HepG2 (cell line): ENCODE measurements around the gene BAIAP2L2. TPM values are rescaled to one million over a fixed set of nuclear protein-coding genes. Genes with fewer than 3 reads are reported as not detected.

Experiments used
- CBX2 ChIP-seq, 2 experiments: fragments of 200-600 bp in 1 of 2; sonication (generic); formaldehyde crosslinking in 1 of 2; IDR thresholded peaks; 2 replicates each; pipeline versions ENCODE4 v1.7.0 to v1.8.1; 2018 to 2022; ENCODE audit warnings: low read depth in 2 of 2, low read length in 1 of 2, mild to moderate bottlenecking in 1 of 2, missing genetic modification reagents in 1 of 2
- FOXO1 ChIP-seq: sonication (generic); formaldehyde crosslinking; IDR thresholded peaks from 2 replicates; pipeline ENCODE4 v1.4.0; 2020; ENCODE audit warnings: missing genetic modification reagents
- MIER3 ChIP-seq: IDR thresholded peaks from 2 replicates; pipeline ENCODE4 v1.6.1; 2016; ENCODE audit warnings: missing compliant biosample characterization, borderline replicate concordance
- MXD4 ChIP-seq: IDR thresholded peaks from 2 replicates; pipeline ENCODE4 v1.6.1; 2016; ENCODE audit warnings: mild to moderate bottlenecking, missing biosample characterization, missing genetic modification reagents
- NFKBIZ ChIP-seq: IDR thresholded peaks from 2 replicates; pipeline ENCODE4 v1.6.1; 2018; ENCODE audit warnings: missing genetic modification reagents, missing compliant biosample characterization
- PCBP2 ChIP-seq: fragments of 200-400 bp; formaldehyde crosslinking; optimal IDR thresholded peaks from 2 replicates; pipeline ENCODE3; 2018; ENCODE audit warnings: low read length, low read depth; ENCODE audit not compliant: poor library complexity, severe bottlenecking
- RXRA ChIP-seq: sonication (generic); formaldehyde crosslinking; IDR thresholded peaks from 2 replicates; pipeline ENCODE4 v1.5.1; 2020; ENCODE audit warnings: missing genetic modification reagents
- SATB2 ChIP-seq: sonication (generic); formaldehyde crosslinking; IDR thresholded peaks from 2 replicates; pipeline ENCODE4 v1.5.0; 2020; ENCODE audit warnings: missing genetic modification reagents
- ZFP1 ChIP-seq: IDR thresholded peaks from 2 replicates; pipeline ENCODE4 v1.6.1; 2016
- ZNF234 ChIP-seq: sonication (generic); formaldehyde crosslinking; conservative IDR thresholded peaks from 2 replicates; pipeline ENCODE4 v1.5.1; 2020; ENCODE audit warnings: mild to moderate bottlenecking, missing genetic modification reagents
- ZNF256 ChIP-seq: sonication (generic); formaldehyde crosslinking; conservative IDR thresholded peaks from 2 replicates; pipeline ENCODE4 v1.4.0; 2020; ENCODE audit warnings: missing genetic modification reagents
- ZNF580 ChIP-seq: IDR thresholded peaks from 2 replicates; pipeline ENCODE4 v1.6.1; 2016; ENCODE audit warnings: low read depth, borderline replicate concordance
- ZNF605 ChIP-seq: sonication (generic); formaldehyde crosslinking; IDR thresholded peaks from 2 replicates; pipeline ENCODE4 v1.8.0; 2022; ENCODE audit warnings: mild to moderate bottlenecking, missing genetic modification reagents
- ZNF792 ChIP-seq: IDR thresholded peaks from 2 replicates; pipeline ENCODE4 v1.6.1; 2016
- polyA plus RNA-seq, 8 experiments: library from polyadenylated mRNA; depleted of rRNA in 3 of 8; stranded (reverse) in 7 of 8; unstranded in 1 of 8; fragments of >200 nt; fragmentation: Illumina TruSeq in 4 of 8; extraction: Trizol in 4 of 8; gene quantifications; 2 replicates each; pipeline versions ENCODE4 v1.2.1 to v1.2.3, GENCODE V29; 2011 to 2016; ENCODE audit warnings: low read depth in 4 of 8, missing spikeins in 1 of 8, mixed read lengths in 1 of 8; ENCODE audit not compliant: insufficient read depth in 1 of 8
- total RNA-seq, 5 experiments: library from RNA; depleted of rRNA; stranded (reverse); fragments of >200 nt; fragmentation: Illumina TruSeq; extraction: Trizol; gene quantifications; 2 replicates each; pipeline ENCODE4 v1.2.3, GENCODE V29; 2016; ENCODE audit warnings: low read depth in 1 of 5
- TF ChIP-seq, protein P1 (sequence below): IDR thresholded peaks from 2 replicates; pipeline ENCODE4 v1.6.1; 2016; ENCODE audit warnings: mild to moderate bottlenecking, missing biosample characterization, missing genetic modification reagents
- TF ChIP-seq, protein P2 (sequence below): sonication (generic); formaldehyde crosslinking; IDR thresholded peaks from 2 replicates; pipeline ENCODE4 v1.8.0; 2022; ENCODE audit warnings: mild to moderate bottlenecking, missing genetic modification reagents, borderline replicate concordance
- TF ChIP-seq, protein P3 (sequence below): sonication (generic); formaldehyde crosslinking; IDR thresholded peaks from 2 replicates; pipeline ENCODE4 v1.4.0; 2020; ENCODE audit warnings: missing genetic modification reagents

BAIAP2L2 gene
- total and polyA plus RNA-seq, 2 of the 13 experiments (the other 11 are each of a cell fraction or from before 2014, with no cell fraction given): 4.4 to 7.5 TPM

DNA sequence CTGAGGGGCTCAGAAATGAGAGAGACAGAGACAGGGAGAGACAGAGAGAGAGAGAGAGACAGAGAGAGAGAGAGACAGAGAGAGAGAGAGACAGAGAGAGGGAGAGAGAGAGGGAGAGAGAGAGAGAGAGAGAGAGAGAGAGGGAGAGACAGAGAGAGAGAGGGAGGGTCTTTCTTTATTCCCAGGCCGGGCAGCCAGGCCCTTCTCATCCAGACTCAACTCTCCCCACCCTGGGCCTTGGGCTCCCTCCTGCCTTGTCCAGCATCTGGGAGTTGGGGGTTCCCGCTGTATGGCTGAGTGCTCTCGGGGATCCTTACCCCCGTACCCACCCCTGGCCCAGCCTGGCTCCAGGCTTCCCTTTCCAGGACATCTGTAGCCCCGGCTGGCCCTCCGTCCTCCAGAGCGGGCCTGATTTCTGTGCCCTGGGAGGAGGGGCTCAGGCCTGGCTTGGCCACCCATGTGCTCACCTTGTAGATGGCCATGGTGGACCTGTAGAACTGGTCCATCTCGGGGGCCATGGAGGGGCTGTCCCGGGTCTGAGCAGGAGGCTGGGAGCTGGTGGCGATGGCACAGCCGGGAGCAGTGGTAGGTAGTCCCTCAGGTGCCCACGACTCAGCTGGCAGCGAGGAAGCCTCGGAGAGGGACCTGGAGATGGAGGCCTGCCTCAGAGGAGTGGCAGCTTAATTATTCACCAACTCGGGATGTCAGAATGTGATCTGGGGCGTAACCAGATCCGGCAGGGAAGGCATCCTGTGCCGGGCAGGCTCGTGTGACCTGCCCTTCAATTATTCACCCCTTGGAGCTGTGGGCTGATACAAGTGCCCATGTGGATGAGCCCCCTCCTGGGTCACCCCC lies at the start of gene BAIAP2L2 (continued):
- no peak for TF ChIP-seq ZNF256 (CRISPR knock-in tag)
- TF ChIP-seq ZNF605 (CRISPR knock-in tag): no peak
- no peak for TF ChIP-seq SATB2 (CRISPR knock-in tag)
- 0 out of 2 replicates have a peak, but pooled peaks have one; percentile 22 for TF ChIP-seq FOXO1
- TF ChIP-seq, protein P1, sequence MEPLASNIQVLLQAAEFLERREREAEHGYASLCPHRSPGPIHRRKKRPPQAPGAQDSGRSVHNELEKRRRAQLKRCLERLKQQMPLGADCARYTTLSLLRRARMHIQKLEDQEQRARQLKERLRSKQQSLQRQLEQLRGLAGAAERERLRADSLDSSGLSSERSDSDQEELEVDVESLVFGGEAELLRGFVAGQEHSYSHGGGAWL: peak; percentile 70; the same call in 1 of the 2 replicates
- TF ChIP-seq ZNF580: peak; percentile 54; the same call in 1 of the 2 replicates
- TF ChIP-seq MXD4 (CRISPR knock-in tag): no peak
- no peak for TF ChIP-seq CBX2 (IDR thresholded peaks at IDR 0.05; ENCODE audit: low read depth, low read length)
- TF ChIP-seq CBX2 (CRISPR knock-in tag; IDR thresholded peaks at IDR 0.05; ENCODE audit: low read depth): no peak
- TF ChIP-seq, protein P2, sequence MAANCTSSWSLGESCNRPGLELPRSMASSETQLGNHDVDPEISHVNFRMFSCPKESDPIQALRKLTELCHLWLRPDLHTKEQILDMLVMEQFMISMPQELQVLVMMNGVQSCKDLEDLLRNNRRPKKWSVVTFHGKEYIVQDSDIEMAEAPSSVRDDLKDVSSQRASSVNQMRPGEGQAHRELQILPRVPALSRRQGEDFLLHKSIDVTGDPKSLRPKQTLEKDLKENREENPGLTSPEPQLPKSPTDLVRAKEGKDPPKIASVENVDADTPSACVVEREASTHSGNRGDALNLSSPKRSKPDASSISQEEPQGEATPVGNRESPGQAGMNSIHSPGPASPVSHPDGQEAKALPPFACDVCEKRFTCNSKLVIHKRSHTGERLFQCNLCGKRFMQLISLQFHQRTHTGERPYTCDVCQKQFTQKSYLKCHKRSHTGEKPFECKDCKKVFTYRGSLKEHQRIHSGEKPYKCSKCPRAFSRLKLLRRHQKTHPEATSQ (CRISPR knock-in tag): no peak
- TF ChIP-seq MIER3 (CRISPR knock-in tag): no peak
- no peak; the same call in 1 of the 2 replicates for TF ChIP-seq ZNF792
- TF ChIP-seq, protein P3, sequence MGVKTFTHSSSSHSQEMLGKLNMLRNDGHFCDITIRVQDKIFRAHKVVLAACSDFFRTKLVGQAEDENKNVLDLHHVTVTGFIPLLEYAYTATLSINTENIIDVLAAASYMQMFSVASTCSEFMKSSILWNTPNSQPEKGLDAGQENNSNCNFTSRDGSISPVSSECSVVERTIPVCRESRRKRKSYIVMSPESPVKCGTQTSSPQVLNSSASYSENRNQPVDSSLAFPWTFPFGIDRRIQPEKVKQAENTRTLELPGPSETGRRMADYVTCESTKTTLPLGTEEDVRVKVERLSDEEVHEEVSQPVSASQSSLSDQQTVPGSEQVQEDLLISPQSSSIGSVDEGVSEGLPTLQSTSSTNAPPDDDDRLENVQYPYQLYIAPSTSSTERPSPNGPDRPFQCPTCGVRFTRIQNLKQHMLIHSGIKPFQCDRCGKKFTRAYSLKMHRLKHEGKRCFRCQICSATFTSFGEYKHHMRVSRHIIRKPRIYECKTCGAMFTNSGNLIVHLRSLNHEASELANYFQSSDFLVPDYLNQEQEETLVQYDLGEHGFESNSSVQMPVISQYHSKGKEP: no peak
- no peak for TF ChIP-seq PCBP2
- 0 out of 2 replicates have a peak, but pooled peaks have one; percentile 14 for TF ChIP-seq RXRA (CRISPR knock-in tag)
- peak; percentile 40; the same call in 1 of the 2 replicates for TF ChIP-seq NFKBIZ (CRISPR knock-in tag)
- 0 out of 2 replicates have a peak, but pooled peaks have one; percentile 54 for TF ChIP-seq ZFP1 (CRISPR knock-in tag)
- no peak for TF ChIP-seq ZNF234 (CRISPR knock-in tag)
